ENCODE results near the gene PTPRA.

The PTPRA gene

DNA sequence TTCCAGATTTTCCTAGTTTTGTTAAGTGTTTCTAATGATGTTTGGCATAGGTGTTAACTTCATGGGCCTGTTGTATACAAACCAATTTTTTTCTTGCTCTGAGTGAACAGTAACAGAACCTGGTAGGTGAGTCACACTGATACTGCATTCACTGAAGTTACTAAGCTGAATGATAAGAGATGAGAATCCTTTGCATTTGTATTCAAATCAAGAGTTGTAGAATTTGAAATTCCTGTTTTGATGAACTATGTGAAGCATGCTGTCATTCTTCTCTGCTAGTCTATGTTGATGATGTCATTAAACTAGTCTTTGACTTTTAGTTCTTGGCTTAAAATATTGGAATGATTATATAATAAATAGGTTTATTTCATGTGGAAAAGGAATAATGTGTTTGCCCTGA is 37.9 kb downstream of the PTPRA start:
- H3K27ac ChIP-seq = no peak overlapping the region
- TF ChIP-seq, protein P1, sequence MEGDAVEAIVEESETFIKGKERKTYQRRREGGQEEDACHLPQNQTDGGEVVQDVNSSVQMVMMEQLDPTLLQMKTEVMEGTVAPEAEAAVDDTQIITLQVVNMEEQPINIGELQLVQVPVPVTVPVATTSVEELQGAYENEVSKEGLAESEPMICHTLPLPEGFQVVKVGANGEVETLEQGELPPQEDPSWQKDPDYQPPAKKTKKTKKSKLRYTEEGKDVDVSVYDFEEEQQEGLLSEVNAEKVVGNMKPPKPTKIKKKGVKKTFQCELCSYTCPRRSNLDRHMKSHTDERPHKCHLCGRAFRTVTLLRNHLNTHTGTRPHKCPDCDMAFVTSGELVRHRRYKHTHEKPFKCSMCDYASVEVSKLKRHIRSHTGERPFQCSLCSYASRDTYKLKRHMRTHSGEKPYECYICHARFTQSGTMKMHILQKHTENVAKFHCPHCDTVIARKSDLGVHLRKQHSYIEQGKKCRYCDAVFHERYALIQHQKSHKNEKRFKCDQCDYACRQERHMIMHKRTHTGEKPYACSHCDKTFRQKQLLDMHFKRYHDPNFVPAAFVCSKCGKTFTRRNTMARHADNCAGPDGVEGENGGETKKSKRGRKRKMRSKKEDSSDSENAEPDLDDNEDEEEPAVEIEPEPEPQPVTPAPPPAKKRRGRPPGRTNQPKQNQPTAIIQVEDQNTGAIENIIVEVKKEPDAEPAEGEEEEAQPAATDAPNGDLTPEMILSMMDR (IDR thresholded peaks at IDR 0.05) = no peak
- no peak for DNase-seq (ENCODE audit: low spot score)
- H3K4me3 ChIP-seq = no peak overlapping the region

DNA sequence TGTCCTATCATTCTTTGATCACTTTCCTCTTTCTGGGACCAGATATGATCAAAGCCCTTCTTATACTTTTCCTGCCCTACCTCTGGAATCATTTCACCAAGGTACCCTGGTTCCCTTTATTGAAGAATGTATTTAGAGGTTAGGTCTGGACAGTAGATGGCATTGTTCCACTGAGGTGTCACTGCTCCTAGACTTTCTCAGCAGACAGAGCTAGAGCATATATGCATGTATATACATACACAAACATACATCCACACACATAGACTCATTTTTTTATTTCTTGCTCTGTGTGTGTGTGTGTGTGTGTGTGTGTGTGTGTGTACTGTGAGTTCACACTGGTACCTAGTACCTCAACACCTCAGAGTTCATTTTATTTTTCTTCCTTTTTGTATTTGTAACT is 40.9 kb downstream of the PTPRA start:
- DNase-seq (ENCODE audit: low spot score) = no peak
- TF ChIP-seq, protein P1 (IDR thresholded peaks at IDR 0.05) = no peak
- Histone ChIP-seq H3K27ac (no peak overlapping the region), H3K4me3 (no peak overlapping the region)

DNA sequence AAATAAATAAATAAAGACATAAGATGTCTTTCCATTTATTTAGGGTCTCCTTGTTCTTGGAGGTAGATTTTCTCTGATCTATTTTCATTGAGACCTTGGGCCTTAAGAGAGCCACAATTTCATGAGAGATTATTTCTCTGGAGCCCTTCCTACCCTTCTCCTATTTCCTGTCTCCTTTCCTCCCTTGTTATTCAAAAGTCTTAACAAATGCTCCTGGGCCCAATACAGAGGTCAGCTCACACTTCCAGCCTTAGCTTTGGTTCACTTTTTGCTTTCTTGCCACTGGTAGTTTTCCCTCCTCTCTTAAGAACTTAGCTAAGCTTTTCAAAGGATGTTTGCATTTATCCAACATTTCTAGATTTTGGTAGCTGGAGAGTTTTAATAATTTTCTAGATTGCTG is 44.0 kb downstream of the PTPRA start:
- TF ChIP-seq, protein P1 (IDR thresholded peaks at IDR 0.05) = no peak
- Histone ChIP-seq H3K4me3 (no peak overlapping the region), H3K27ac (no peak overlapping the region)
- no peak for DNase-seq (ENCODE audit: low spot score)

- DNase-seq (ENCODE audit: low spot score) = no peak
- TF ChIP-seq, protein P1 (IDR thresholded peaks at IDR 0.05) = no peak
- Histone ChIP-seq H3K27ac (no peak overlapping the region), H3K4me3 (no peak overlapping the region)
Measured at GRCh38 chr20:2918096-2919049, 45.1 kb downstream of the PTPRA start.

DNA sequence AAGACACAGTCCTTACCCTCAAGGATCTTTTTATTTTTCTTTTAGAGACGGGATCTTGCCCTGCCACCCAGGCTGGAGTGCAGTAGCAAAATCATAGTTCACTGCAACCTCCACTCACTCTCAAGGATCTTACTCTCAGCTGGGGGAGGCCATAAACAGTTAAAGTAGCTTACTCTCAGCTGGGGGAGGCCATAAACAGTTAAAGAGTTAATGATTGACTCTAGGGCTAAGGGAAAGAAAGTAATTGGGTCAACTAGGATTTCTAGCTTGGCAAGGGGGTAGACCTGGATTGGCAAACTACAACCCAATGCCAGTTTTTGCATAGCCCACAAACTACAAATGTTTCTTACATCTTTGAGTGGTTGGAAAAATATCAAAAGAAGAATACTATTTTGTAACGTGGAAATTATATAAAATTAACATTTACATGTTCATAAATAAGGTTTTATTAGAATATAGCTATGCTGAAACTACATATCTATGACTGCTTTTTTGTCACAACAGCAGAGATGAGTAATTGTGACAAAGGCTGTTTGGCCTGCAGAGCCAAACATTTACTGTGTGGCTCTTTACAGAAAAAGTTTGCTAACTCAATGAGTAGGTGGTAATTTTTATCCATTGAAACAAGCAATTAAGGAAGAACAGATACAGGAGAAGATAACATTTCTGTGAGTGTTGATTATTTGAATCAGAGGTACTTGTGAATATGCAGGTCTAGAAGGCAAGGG is 46.4 kb downstream of the PTPRA start:
- no peak overlapping the region for H3K27ac ChIP-seq
- DNase-seq (ENCODE audit: low spot score) = no peak
- H3K4me3 ChIP-seq = no peak overlapping the region
- TF ChIP-seq, protein P1 (IDR thresholded peaks at IDR 0.05) = no peak

- no peak overlapping the region for H3K27ac ChIP-seq
- DNase-seq (ENCODE audit: low spot score) = no peak
- TF ChIP-seq, protein P1 (IDR thresholded peaks at IDR 0.05) = no peak
- H3K4me3 ChIP-seq = no peak overlapping the region
Measured at GRCh38 chr20:2920473-2920872, 47.2 kb downstream of the PTPRA start.

All from coronary artery (tissue), 2 donors.